K562 (cell line): Measurements from ENCODE around the gene AMZ2. TPM values are rescaled to one million over a fixed set of nuclear protein-coding genes. Genes with fewer than 3 reads are reported as not detected.

Source experiments
- ATAC-seq: fragments of 200-7000 bp; cut with Tn5 transposase; 3 replicates; pipeline ENCODE4 v1.9.1; 2020; ENCODE audit warnings: moderate library complexity
- BruUV-seq: library from RNA; stranded (reverse); fragments of 400-500 nt; replicated peaks from 2 replicates; lab custom pipeline; 2021; lab: Mats Ljungman, UMichigan
- CTCF ChIA-PET: fragments of 300-600 bp; formaldehyde crosslinking; extraction: SDS; loops from one replicate; lab custom pipeline; 2021; ENCODE audit warnings: low intra/inter-chr PET ratio; lab: Yijun Ruan, JAX
- POLR2A ChIA-PET: fragments of 300-600, 350-650 bp; sonication (Branson Sonifier 250); formaldehyde crosslinking; extraction: SDS; loops from one replicate; lab custom pipeline; 2021; ENCODE audit warnings: antibody characterized with exemption, inconsistent platforms; lab: Yijun Ruan, JAX
- DNase-seq, 4 experiments: peaks; one replicate each; pipeline versions ENCODE4 v3.0.0 to v3.0.0-alpha.2; 2011 to 2018; ENCODE audit warnings: low spot score in 3 of 4, mixed read lengths in 3 of 4; ENCODE audit errors: extremely low read depth in 1 of 4
- FAIRE-seq: peaks from 2 replicates; lab custom pipeline; 2011; peaks lifted over from hg19 to GRCh38; lab: Jason Lieb, UNC
- H2AFZ ChIP-seq: 2 replicates; pipeline ENCODE4 v1.6.0; 2011; ENCODE audit warnings: low read depth, low read length, control low read depth, inconsistent platforms
- H3K27ac ChIP-seq: fragments of 200-600 bp; 3 replicates; pipeline ENCODE4 v1.8.0; 2011; ENCODE audit warnings: low read depth, mild to moderate bottlenecking, control low read depth, inconsistent platforms, low read length, moderate library complexity, mixed read lengths; ENCODE audit errors: extremely low read depth
- H3K27me3 ChIP-seq, 2 experiments: fragments of 300-600 bp in 1 of 2; 2 replicates in 1 of 2; 3 replicates in 1 of 2; pipeline versions ENCODE4 v1.6.0 to v1.8.0; 2011; ENCODE audit warnings: inconsistent platforms in 2 of 2, low read length in 2 of 2, mild to moderate bottlenecking in 1 of 2, mixed read lengths in 1 of 2, moderate library complexity in 1 of 2; ENCODE audit not compliant: control insufficient read depth in 2 of 2, insufficient read depth in 2 of 2
- H3K36me3 ChIP-seq: fragments of 300-600 bp; 3 replicates; pipeline ENCODE4 v1.8.0; 2011; ENCODE audit warnings: mild to moderate bottlenecking, low read length, inconsistent platforms; ENCODE audit not compliant: control insufficient read depth, insufficient read depth
- H3K4me1 ChIP-seq, 2 experiments: fragments of 200-600 bp in 1 of 2; replicated peaks in 1 of 2; 2 replicates in 1 of 2; 3 replicates in 1 of 2; pipeline versions ENCODE4 v1.5.1 to v1.8.0; 2011; ENCODE audit warnings: inconsistent platforms in 2 of 2, low read length in 2 of 2, mild to moderate bottlenecking in 1 of 2, mixed read lengths in 1 of 2, moderate library complexity in 1 of 2; ENCODE audit not compliant: control insufficient read depth in 2 of 2, insufficient read depth in 2 of 2
- H3K4me2 ChIP-seq: 2 replicates; pipeline ENCODE4 v1.6.1; 2011; ENCODE audit warnings: low read length, control low read depth, inconsistent platforms, mixed read lengths; ENCODE audit not compliant: insufficient read depth
- H3K4me3 ChIP-seq: fragments of 200-600 bp; sonication (generic), shearing (Covaris generic); 2 replicates; pipeline ENCODE4 v1.5.1; 2016; ENCODE audit warnings: control low read depth, inconsistent platforms
- H3K79me2 ChIP-seq: fragments of 200-600 bp; 3 replicates; pipeline ENCODE4 v1.8.0; 2011; ENCODE audit warnings: low read length, inconsistent platforms; ENCODE audit not compliant: control insufficient read depth, insufficient read depth
- H3K9ac ChIP-seq, 2 experiments: 2 replicates each; pipeline versions ENCODE4 v1.6.0 to v1.6.1; 2011; ENCODE audit warnings: low read depth in 2 of 2, low read length in 2 of 2, control low read depth in 1 of 2, inconsistent platforms in 1 of 2, mild to moderate bottlenecking in 1 of 2, mixed read lengths in 1 of 2; ENCODE audit not compliant: insufficient read depth in 1 of 2
- H3K9me1 ChIP-seq: one replicate; pipeline ENCODE4 v1.6.0; 2011; ENCODE audit warnings: inconsistent platforms, mild to moderate bottlenecking, low read length, moderate library complexity; ENCODE audit not compliant: control insufficient read depth, insufficient read depth
- H3K9me3 ChIP-seq: replicated peaks from 2 replicates; pipeline ENCODE4 v1.5.1; 2011; ENCODE audit warnings: low read depth, low read length, inconsistent platforms; ENCODE audit not compliant: control insufficient read depth, insufficient read depth
- H4K20me1 ChIP-seq: replicated peaks from 2 replicates; pipeline ENCODE4 v1.6.1; 2011; ENCODE audit warnings: low read length, inconsistent platforms, mixed read lengths; ENCODE audit not compliant: control insufficient read depth, insufficient read depth
- BRCA1 ChIP-seq, 2 experiments: fragments of 450-650 bp in 1 of 2; sonication (generic) in 1 of 2; formaldehyde crosslinking in 1 of 2; IDR thresholded peaks; 2 replicates each; pipeline versions ENCODE4 v1.5.0 to v1.6.1; 2017 to 2020; ENCODE audit warnings: mild to moderate bottlenecking in 1 of 2, missing genetic modification reagents in 1 of 2
- CLOCK ChIP-seq: fragments of 250-450 bp; sonication (Bioruptor Pico); IDR thresholded peaks from 2 replicates; pipeline ENCODE4 v1.4.0; 2020; ENCODE audit warnings: mild to moderate bottlenecking, moderate library complexity, borderline replicate concordance
- E2F1 ChIP-seq: sonication (generic); formaldehyde crosslinking; IDR thresholded peaks from 2 replicates; pipeline ENCODE4 v1.8.1; 2023; ENCODE audit warnings: mild to moderate bottlenecking, missing genetic modification reagents, moderate library complexity
- ETV6 ChIP-seq, 3 experiments: fragments of 150-350 bp in 1 of 3; sonication (generic) in 1 of 3; formaldehyde crosslinking in 1 of 3; IDR thresholded peaks; 2 replicates each; pipeline versions ENCODE4 v1.6.1 to v1.8.0; 2014 to 2022; ENCODE audit warnings: borderline replicate concordance in 2 of 3, low read depth in 2 of 3, antibody characterized with exemption in 1 of 3, low read length in 1 of 3, mild to moderate bottlenecking in 1 of 3, missing genetic modification reagents in 1 of 3
- GTF2F1 ChIP-seq: IDR thresholded peaks from 2 replicates; pipeline ENCODE4 v1.6.1; 2011; ENCODE audit warnings: low read depth, low read length, improper control_type of control experiment
- MYNN ChIP-seq, 2 experiments: sonication (generic); formaldehyde crosslinking in 1 of 2; IDR thresholded peaks; 2 replicates each; pipeline versions ENCODE4 v1.5.0 to v1.6.1; 2016 to 2020; ENCODE audit warnings: antibody characterized with exemption in 1 of 2, missing genetic modification reagents in 1 of 2
- PKNOX1 ChIP-seq: fragments of 450-650 bp; IDR thresholded peaks from 2 replicates; pipeline ENCODE4 v1.6.1; 2016
- TRIM24 ChIP-seq, 2 experiments: fragments of 450-650 bp; IDR thresholded peaks; 2 replicates each; pipeline ENCODE4 v1.6.1; 2016
- ZBTB5 ChIP-seq: fragments of 450-650 bp; IDR thresholded peaks from 2 replicates; pipeline ENCODE4 v1.6.1; 2017; ENCODE audit warnings: antibody characterized with exemption
- ZNF121 ChIP-seq: sonication (generic); formaldehyde crosslinking; conservative IDR thresholded peaks from 2 replicates; pipeline ENCODE4 v1.8.0; 2022; ENCODE audit warnings: missing genetic modification reagents
- ZNF445 ChIP-seq: fragments of 250-450 bp; sonication (Bioruptor Pico); IDR thresholded peaks from 2 replicates; pipeline ENCODE4 v1.4.0; 2020; ENCODE audit warnings: low read depth, mild to moderate bottlenecking, moderate library complexity
- WGBS: fragments of 100-300 bp; shearing (Covaris generic); methylation state at CpG from one replicate; pipeline ENCODE4 v1.1.6; 2016; ENCODE audit warnings: low coverage, mixed read lengths; ENCODE audit not compliant: insufficient coverage; ENCODE audit errors: missing lambda C conversion rate; 5-methylcytosine and 5-hydroxymethylcytosine counted together
- in situ Hi-C: fragments of 300-500 bp; cut with MboI; formaldehyde crosslinking; loops from 4 replicates; pipeline ENCODE4 v1.15.0; 2018; ENCODE audit warnings: inconsistent platforms, mixed read lengths
- intact Hi-C: fragments of 100-400 bp; cut with micrococcal nuclease; formaldehyde crosslinking; loops from 2 replicates; pipeline ENCODE4 v1.14.2; 2022
- polyA plus RNA-seq, 8 experiments: library from polyadenylated mRNA; depleted of rRNA in 4 of 8; stranded (reverse) in 5 of 8; unstranded in 3 of 8; fragments of >200 nt; fragmentation: Nextera tagmentation in 2 of 8; fragmentation: Illumina TruSeq in 1 of 8; extraction: Ambion mirVana in 2 of 8; extraction: Trizol in 1 of 8; gene quantifications; 2 replicates each; pipeline versions ENCODE4 v1.2.1 to v1.2.3, GENCODE V29; 2011 to 2014; ENCODE audit warnings: inconsistent platforms in 1 of 8, missing spikeins in 1 of 8
- total RNA-seq, 7 experiments: library from RNA; depleted of rRNA in 6 of 7; stranded (reverse); fragments of >200 nt in 6 of 7; fragmentation: Illumina TruSeq in 2 of 7; extraction: Trizol in 2 of 7; gene quantifications; 2 replicates each; pipeline versions ENCODE4 v1.2.1 to v1.2.3, GENCODE V29; 2011 to 2021; ENCODE audit warnings: low replicate concordance in 1 of 7

Gene AMZ2
- total and polyA plus RNA-seq, 9 of the 15 experiments (the other 6 are each of a cell fraction or from before 2014, with no cell fraction given): 22.6 to 92.2 (median 52.6) TPM

GRCh38 chr17:68302666-68303065 lies 54.8 kb downstream of the AMZ2 start:
- no peaks in the 10 kb centered on the region for H4K20me1 ChIP-seq
- FAIRE-seq (no peak), DNase-seq (no peak), ATAC-seq (no peak)
- no peaks in the 10 kb centered on the region for H3K9me3 ChIP-seq
- H3K4me3 ChIP-seq: no peak overlapping the region
- H3K27ac ChIP-seq: no peak overlapping the region
- no peaks in the 10 kb centered on the region for H3K79me2 ChIP-seq
- in situ Hi-C loops (no loop called here), intact Hi-C loops (no loop called here)
- CTCF ChIA-PET: no interaction called here
- no peak overlapping the region for H3K4me2 ChIP-seq
- H2AFZ ChIP-seq: no peak overlapping the region
- H3K36me3 ChIP-seq: no peaks in the 10 kb centered on the region
- peaks cover 9 to 30% of the 10 kb centered on the region in 2 experiments for H3K27me3 ChIP-seq
- no TSS peak for BruUV-seq
- POLR2A ChIA-PET: interaction anchor here (1.5 kb wide), 1 partner anchor 11 kb away, joined by 4 read pairs; the partner anchor contains the start of gene ARSG
- H3K4me1 ChIP-seq: no peaks in the 10 kb centered on the region
- WGBS: 1% methylated on average over 4 of the region's 4 CpGs
- no peak overlapping the region for H3K9ac ChIP-seq
- H3K9me1 ChIP-seq: no peaks in the 10 kb centered on the region
- no peak for TF ChIP-seq GTF2F1
- no peak for TF ChIP-seq E2F1 (CRISPR knock-in tag)
- no peak for TF ChIP-seq MYNN (IDR thresholded peaks at IDR 0.05)
- no peak for TF ChIP-seq MYNN (CRISPR knock-in tag; IDR thresholded peaks at IDR 0.05)
- no peak for TF ChIP-seq TRIM24 (IDR thresholded peaks at IDR 0.05)
- no peak for TF ChIP-seq ZBTB5
- TF ChIP-seq ZNF445 (CRISPR knock-in tag): no peak
- no peak for TF ChIP-seq CLOCK (CRISPR knock-in tag)
- TF ChIP-seq ETV6 (IDR thresholded peaks at IDR 0.05; ENCODE audit: borderline replicate concordance in 1 of 2, low read depth in 2 of 2, low read length in 1 of 2): no peak
- no peak for TF ChIP-seq ETV6 (CRISPR knock-in tag; IDR thresholded peaks at IDR 0.05; ENCODE audit: borderline replicate concordance)
- no peak for TF ChIP-seq ZNF121
- no peak for TF ChIP-seq BRCA1 (IDR thresholded peaks at IDR 0.05)
- no peak for TF ChIP-seq BRCA1 (CRISPR knock-in tag; IDR thresholded peaks at IDR 0.05)
- TF ChIP-seq PKNOX1: no peak
